ENCODE data around the gene EDIL3.

Gene EDIL3

GRCh38 chr5:83942155-83942554 lies 442.5 kb downstream of the EDIL3 start:
- DNase-seq, result no peak

GRCh38 chr5:83937837-83938236 lies 446.8 kb downstream of the EDIL3 start:
- no peak for DNase-seq

GRCh38 chr5:83931969-83932368 lies 452.7 kb downstream of the EDIL3 start:
- no peak for DNase-seq

GRCh38 chr5:83927140-83927733 lies 457.4 kb downstream of the EDIL3 start:
- peak; percentile 72 for DNase-seq

- DNase-seq, result no peak
Measured at GRCh38 chr5:83925955-83926337, 458.7 kb downstream of the EDIL3 start.

GRCh38 chr5:83925321-83925954 lies 459.2 kb downstream of the EDIL3 start:
- no peak for DNase-seq

DNA sequence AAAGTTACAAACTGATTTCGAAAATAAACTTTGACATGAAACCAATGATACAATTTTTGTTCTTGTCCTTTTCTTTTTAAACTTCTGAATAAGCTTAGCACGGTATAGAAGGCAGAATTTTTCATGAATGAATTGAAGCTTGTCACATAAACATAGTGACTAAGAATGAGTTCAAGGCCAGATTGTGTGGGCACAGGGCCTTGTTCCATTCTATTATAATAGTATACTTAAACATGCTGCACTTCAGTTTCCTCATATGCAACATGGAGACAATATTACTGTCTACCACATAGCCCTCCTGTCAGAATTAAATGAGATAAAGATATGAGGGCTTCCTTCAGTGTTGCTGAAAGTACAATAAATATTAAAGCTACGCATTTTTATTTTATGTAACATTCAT lies 459.8 kb downstream of the EDIL3 start:
- DNase-seq, result no peak

- no peak for DNase-seq
Measured at GRCh38 chr5:83924171-83924570, 460.5 kb downstream of the EDIL3 start.

DNA sequence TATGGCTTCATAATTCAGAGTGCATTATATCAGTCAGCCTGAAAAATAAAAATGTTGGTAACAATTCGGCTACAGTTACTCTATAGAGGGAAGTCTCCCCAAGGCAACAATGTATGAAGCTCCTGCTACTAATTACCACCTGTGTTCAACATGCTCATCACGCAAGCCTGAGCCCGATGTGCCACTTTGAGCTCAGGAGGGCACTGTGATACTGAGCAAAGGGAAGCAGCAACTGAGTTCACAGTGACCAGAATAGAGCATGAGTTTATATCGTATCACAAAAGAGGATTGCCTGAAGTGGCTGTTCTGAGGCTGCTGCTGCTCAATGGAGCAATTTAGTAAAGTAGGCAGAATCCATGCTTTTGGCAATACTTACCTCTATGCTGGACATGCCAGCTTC lies 462.0 kb downstream of the EDIL3 start:
- no peak for DNase-seq

DNA sequence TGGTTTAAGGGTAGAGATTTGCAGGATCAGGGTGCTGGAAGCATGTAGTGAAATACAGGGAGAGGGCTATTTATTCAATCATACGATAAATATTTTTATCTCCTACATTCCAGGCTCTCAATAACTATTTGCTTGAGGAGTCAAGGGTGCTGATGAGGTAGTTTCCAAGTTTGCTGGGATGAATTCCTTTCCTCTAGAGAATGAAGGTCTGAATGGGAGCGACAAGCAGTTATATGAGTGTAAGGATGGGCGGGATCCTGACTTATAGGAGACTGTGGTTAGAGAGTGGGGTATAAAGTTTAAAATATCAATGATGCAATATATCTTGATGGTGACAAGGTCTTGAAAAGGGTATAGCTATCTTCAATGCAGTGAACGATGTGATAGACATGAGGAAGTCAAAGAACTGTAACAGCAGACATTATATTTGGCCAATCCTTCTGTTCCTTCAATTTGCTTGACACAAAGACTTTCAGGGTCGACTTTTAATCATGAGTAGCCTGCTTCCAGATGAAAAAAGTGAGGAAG lies 462.9 kb downstream of the EDIL3 start:
- DNase-seq, result no peak

DNA sequence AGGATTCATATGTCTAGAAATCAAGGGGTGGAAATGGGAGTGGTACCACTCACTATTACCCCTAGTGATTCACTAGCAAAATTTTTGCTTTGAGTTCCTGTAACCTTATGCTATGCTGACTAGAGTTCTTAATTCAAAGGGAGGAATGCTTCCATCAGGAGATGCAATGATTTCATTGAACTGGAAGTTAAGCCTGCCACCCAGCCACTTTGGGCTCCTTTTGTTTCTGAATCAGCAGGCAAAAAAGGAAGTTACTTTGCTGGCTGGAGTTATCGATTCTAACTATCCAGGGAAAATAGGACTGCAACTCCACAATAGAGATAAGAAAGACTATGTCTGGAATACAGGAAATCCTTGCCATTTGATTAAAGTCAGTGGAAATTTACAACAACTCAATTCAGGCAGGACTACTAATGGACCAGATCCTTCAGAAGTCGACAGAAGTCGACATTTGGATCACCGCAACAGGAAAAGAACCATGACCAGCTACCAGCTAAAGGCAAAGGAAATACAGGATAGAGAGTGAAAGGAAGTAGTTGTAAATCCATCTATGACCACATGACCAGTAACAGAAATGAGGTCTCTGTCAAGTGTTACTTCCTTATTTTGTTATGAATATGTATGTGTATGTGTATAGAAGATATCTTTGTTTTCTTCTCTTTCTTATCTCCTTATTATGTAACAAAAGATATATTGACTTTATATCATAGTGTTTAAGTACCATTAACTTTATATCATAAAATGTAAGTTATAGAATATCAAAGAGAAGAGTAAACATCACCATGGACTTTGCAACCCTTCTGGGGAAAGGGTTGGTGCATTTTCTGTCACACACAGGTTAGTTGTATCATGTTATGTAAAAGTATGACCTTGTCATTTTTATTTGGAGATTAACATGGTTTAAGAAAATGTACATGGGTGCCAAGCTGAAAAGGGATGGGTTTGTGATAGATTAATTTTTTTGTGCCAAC lies 465.3 kb downstream of the EDIL3 start:
- no peak for DNase-seq

DNA sequence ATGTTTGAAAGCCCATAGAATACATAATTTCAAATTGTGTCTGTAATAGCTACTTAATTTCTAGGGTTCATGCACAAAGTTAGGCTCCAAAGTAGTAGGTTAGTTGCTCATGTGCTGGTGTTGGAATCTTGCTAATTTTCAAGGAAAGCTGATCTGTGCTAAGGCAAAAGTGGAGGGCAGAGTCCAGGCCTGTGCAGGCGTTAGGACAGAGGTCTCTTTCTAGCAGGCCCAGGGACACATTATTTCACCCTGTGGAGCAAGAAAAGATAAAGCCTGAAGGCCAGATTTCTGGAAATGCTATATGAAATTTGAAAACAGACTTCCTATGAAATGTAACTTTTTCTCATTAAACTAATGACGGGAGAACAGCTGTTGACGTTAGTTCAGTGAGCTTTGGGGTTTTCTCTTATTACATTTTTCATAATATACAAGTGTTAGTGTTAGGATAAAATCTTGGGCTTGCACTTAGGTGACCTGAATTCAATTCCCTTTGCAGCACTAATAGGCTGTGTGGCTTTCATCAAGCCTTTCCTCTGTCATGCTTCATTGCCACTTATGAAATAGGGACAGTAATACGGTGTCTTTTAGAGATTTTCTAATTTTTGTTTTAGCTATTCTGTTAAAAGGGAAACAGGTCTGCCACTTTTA lies 467.3 kb downstream of the EDIL3 start:
- no peak for DNase-seq

- no peak for DNase-seq
Measured at GRCh38 chr5:83914662-83915418, 469.8 kb downstream of the EDIL3 start.

DNA sequence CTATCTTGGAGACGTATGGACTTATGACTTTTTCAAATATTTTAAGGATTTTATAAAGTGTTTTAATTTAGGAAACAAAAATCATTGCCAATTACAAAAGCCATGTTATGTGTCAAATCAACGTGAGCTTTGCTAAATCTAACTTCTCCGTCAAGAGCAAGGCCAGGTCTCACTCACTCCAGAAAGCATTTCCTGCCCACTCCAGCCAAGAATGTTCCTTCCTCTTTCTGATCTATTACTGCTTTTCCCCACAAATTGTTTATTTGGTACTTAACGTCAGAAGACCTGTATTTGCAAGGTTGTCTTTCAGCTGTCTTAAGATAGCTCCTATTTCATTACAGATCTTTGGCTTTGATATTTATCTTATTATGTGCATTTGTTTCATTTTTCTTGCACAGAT lies 470.5 kb downstream of the EDIL3 start:
- DNase-seq, result no peak

- no peak for DNase-seq
Measured at GRCh38 chr5:83913593-83913992, 471.1 kb downstream of the EDIL3 start.

DNA sequence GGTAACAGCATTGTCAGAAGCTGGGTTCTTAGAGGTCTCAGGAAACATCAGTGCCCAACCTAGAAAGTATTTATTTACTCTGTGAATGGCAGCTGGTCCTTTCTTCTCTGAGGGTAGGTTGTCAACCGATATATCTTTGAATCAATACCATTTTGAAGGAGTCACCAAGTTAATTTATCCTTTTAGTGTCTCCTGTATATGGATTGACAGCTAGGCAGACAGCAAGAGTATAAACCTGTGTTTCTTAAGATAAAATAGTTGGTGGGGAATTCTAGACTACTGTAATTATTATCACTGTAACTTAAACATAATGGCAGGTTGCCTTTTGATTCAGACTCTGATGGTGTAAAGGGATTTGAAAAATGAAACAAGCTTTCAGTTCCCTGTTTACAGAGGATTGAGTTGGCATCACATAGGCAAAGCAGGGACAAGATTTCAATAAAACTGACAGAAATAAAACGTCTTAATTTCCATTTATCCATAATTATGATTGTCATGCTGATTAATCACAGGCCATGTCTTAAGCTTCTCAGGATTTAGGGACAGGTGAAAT lies 473.2 kb downstream of the EDIL3 start:
- DNase-seq, result no peak

GRCh38 chr5:83900306-83900705 lies 484.4 kb downstream of the EDIL3 start:
- no peak for DNase-seq

DNA sequence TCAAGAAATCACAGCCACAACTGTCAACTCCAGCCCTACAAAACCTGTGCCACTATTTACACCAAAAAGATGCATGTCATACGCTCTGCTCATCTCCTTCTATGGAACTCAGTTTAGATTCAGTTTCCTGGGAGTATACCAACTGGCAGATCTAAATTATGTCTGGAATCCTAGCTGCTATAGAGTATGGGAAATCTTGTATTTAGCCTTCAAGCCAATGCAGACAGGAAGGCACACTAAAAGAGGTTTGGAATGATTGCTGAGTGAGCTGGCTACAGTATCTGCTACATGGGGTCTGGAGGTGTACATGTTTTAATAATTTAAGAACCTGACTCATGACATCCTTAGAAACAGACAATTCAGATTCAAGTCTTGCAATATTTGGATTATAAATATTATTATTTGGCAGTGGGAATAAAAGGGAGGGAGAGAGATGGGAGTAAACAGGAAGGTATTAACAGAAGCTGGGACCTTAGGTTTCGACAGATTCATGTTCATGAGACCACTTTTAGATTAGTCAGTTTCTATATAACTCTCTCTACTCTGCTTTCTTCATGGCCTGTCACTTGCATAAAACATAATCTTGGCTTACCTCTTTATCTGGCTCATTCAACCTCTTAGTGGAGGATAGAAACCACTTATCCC lies 485.2 kb downstream of the EDIL3 start:
- no peak for DNase-seq

GRCh38 chr5:83895860-83896259 lies 488.8 kb downstream of the EDIL3 start:
- no peak for DNase-seq

DNA sequence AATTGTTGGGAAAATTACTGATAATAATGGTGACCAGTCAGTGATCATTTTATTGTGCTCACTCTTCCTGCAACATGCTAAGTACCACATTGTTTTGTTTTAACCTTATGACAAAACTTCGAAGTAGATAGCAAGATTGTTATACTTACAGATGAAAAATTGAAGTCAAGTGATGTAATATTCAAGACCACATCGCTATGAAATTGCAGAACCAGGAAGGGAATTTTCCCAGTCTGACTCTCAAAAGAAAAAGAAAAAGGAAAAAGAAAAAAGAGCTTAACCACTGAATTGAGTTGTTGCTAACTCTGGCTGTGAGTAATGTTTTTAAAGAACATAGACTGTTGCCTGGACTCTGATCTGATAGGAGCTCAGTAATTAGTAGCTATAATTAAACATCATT lies 493.4 kb downstream of the EDIL3 start:
- no peak for DNase-seq
